RKO (cell line): ENCODE results near the gene HERPUD2.
"Not testable (repeated sequence)": the region's sequence is repeated elsewhere in the genome, so short reads cannot be mapped to it uniquely, and the experiment has no call there.

Experiments used
- DNase-seq: peaks from one replicate; pipeline ENCODE4 v3.0.0-alpha.2; 2016; ENCODE audit warnings: low spot score

Gene HERPUD2

GRCh38 chr7:35714407-35714806 lies 19.5 kb upstream of the HERPUD2 start:
- no peak for DNase-seq

GRCh38 chr7:35712563-35713226 lies 17.8 kb upstream of the HERPUD2 start:
- DNase-seq: no peak

- DNase-seq: peak; percentile 26
These were observed 12.5 kb upstream of the HERPUD2 start for GRCh38 chr7:35707422-35707821.

GRCh38 chr7:35705932-35706461 lies 11.1 kb upstream of the HERPUD2 start:
- DNase-seq: no peak

- DNase-seq: no peak
These were observed 9.3 kb upstream of the HERPUD2 start for GRCh38 chr7:35704261-35704660.

- DNase-seq: no peak
These were observed 7.6 kb upstream of the HERPUD2 start for GRCh38 chr7:35702541-35702940.

GRCh38 chr7:35701287-35701900 lies 6.5 kb upstream of the HERPUD2 start:
- DNase-seq: no peak

GRCh38 chr7:35700865-35701264 lies 5.9 kb upstream of the HERPUD2 start:
- no peak for DNase-seq

GRCh38 chr7:35700333-35700732 lies 5.4 kb upstream of the HERPUD2 start:
- DNase-seq: no peak

GRCh38 chr7:35699796-35700305 lies 4.9 kb upstream of the HERPUD2 start:
- no peak for DNase-seq

GRCh38 chr7:35698382-35698781 lies 3.4 kb upstream of the HERPUD2 start:
- DNase-seq: not testable (repeated sequence)

GRCh38 chr7:35697414-35698175 lies 2.7 kb upstream of the HERPUD2 start:
- DNase-seq: peak; percentile 57

GRCh38 chr7:35695987-35696386 lies 1.1 kb upstream of the HERPUD2 start:
- DNase-seq: no peak

- peak; percentile 53 for DNase-seq
These were observed 527 bp upstream of the HERPUD2 start for GRCh38 chr7:35695473-35695850.

GRCh38 chr7:35694161-35694783 lies 663 bp downstream of the HERPUD2 start:
- DNase-seq: peak; percentile 54

- DNase-seq: no peak
These were observed 3.1 kb downstream of the HERPUD2 start for GRCh38 chr7:35691827-35692307.

- no peak for DNase-seq
These were observed 3.6 kb downstream of the HERPUD2 start for GRCh38 chr7:35691366-35691765.

GRCh38 chr7:35690614-35691013 lies 4.3 kb downstream of the HERPUD2 start:
- not testable (repeated sequence) for DNase-seq

- no peak for DNase-seq
These were observed 9.2 kb downstream of the HERPUD2 start for GRCh38 chr7:35685781-35686180.

- DNase-seq: no peak
These were observed 13.5 kb downstream of the HERPUD2 start for GRCh38 chr7:35681231-35682029.

- no peak for DNase-seq
These were observed 14.4 kb downstream of the HERPUD2 start for GRCh38 chr7:35680403-35681013.
